Chondrocyte (in vitro differentiated cells): ENCODE data around the gene CCN6. TPM values are rescaled to one million over a fixed set of nuclear protein-coding genes. Genes with fewer than 3 reads are reported as not detected.

ENCODE experiments used
- DNase-seq: peaks from one replicate; pipeline ENCODE4 v3.0.0; 2021; ENCODE audit warnings: mixed read lengths, low spot score
- H3K27ac Mint-ChIP-seq: one replicate; pipeline ENCODE4 v1.8.0; 2021; ENCODE audit warnings: mild to moderate bottlenecking, moderate library complexity, mixed read lengths; ENCODE audit not compliant: unreplicated experiment
- H3K27me3 Mint-ChIP-seq: 2 replicates; pipeline ENCODE4 v1.8.0; 2021; ENCODE audit warnings: low read depth, mixed read lengths
- H3K36me3 Mint-ChIP-seq: 2 replicates; pipeline ENCODE4 v1.8.0; 2021; ENCODE audit warnings: low read depth, mixed read lengths
- H3K4me1 Mint-ChIP-seq: 2 replicates; pipeline ENCODE4 v1.8.0; 2021; ENCODE audit warnings: low read depth, mild to moderate bottlenecking, mixed read lengths
- H3K4me3 Mint-ChIP-seq: one replicate; pipeline ENCODE4 v1.8.0; 2021; ENCODE audit warnings: mild to moderate bottlenecking, moderate library complexity, mixed read lengths; ENCODE audit not compliant: unreplicated experiment
- H3K9me3 Mint-ChIP-seq: 2 replicates; pipeline ENCODE4 v1.8.0; 2021; ENCODE audit warnings: low read depth, mixed read lengths
- total RNA-seq: library from RNA; stranded (reverse); gene quantifications from 3 replicates; pipeline ENCODE4 v1.2.1, GENCODE V29; 2021
- TF ChIP-seq, protein P1 (sequence below): fragments of 200-600 bp; sonication (generic); IDR thresholded peaks from 2 replicates; pipeline ENCODE4 v1.5.0; 2021; ENCODE audit warnings: antibody characterized with exemption, mild to moderate bottlenecking, moderate library complexity

Gene CCN6
- total RNA-seq, 1 donor from 2014 or later: not detected

DNA sequence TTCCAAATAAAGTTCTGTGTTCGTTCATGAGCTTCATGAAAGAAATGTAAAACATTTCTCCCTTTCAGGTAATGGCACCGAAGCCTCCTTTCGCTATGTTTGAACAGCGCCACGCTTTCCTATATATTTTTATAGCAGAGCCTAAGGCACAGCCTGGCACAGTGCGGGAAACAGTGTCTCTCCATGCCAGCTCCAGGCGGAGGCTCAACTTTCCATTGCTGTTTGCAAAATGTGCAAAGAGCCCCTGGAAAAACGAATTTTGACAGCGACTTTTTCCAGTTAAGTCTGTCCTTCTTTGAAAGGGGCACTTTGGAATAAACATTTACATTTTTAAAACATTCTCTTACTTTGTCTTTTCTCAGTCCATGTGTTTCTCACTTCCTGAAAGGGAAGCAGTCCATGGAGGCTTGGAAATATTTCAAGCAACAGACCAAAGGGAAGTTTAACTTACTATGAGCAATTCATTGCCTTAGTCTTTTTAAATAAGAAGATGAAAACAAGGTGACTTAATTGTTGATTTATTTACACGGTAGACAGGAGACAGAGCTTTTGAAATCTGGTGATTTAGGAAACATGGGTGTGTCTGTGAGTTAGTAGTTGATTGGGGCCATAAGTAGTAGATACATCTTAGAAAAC, 769 bp downstream of the CCN6 start:
- no peak for DNase-seq
- H3K27me3 Mint-ChIP-seq: no peaks in the 10 kb centered on the region
- H3K4me1 Mint-ChIP-seq: no peaks in the 10 kb centered on the region
- no peak overlapping the region for H3K27ac Mint-ChIP-seq
- TF ChIP-seq, protein P1, sequence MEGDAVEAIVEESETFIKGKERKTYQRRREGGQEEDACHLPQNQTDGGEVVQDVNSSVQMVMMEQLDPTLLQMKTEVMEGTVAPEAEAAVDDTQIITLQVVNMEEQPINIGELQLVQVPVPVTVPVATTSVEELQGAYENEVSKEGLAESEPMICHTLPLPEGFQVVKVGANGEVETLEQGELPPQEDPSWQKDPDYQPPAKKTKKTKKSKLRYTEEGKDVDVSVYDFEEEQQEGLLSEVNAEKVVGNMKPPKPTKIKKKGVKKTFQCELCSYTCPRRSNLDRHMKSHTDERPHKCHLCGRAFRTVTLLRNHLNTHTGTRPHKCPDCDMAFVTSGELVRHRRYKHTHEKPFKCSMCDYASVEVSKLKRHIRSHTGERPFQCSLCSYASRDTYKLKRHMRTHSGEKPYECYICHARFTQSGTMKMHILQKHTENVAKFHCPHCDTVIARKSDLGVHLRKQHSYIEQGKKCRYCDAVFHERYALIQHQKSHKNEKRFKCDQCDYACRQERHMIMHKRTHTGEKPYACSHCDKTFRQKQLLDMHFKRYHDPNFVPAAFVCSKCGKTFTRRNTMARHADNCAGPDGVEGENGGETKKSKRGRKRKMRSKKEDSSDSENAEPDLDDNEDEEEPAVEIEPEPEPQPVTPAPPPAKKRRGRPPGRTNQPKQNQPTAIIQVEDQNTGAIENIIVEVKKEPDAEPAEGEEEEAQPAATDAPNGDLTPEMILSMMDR: no peak
- H3K4me3 Mint-ChIP-seq: no peak overlapping the region
- peaks cover 5% of the 10 kb centered on the region for H3K9me3 Mint-ChIP-seq
- H3K36me3 Mint-ChIP-seq: peaks cover 1% of the 10 kb centered on the region

DNA sequence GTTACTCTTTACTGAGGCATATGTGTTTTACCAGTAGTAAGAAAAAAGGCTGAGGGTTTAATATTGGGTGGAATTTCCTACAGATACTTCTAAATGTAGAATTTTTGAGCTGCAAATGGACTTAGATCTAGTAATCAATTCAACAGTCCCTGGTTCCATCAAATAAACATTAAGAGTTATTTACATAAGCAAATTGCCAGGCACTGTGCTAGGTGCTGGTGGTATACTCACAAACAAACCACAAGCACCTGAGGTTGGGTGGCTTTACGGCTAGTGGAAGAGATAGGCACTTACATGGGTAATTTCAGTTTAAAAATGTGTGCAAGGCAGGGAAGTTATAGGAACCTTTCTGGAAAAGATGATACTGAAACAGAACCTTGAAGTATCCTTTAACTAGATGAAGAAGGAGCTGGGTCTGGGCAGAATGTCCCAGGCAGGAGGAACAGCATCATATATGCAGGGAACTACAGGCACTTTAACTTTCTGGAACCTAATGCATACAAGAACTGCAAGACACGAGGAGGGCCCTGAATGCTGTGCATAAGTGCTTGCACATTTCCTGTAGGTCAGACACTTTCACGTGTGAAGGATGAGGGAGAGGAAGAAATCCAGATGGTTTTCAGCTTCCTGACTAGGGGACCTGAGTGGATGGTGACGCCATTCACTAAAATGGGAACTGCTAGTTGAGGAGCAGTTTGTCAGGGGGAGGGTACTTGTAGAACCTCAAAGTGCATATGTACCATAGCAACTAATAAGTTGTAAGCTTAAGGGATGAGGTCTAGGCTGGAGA, 4.5 kb downstream of the CCN6 start:
- TF ChIP-seq, protein P1: no peak
- H3K4me3 Mint-ChIP-seq: no peak overlapping the region
- H3K27me3 Mint-ChIP-seq: no peaks in the 10 kb centered on the region
- H3K4me1 Mint-ChIP-seq: no peaks in the 10 kb centered on the region
- no peaks in the 10 kb centered on the region for H3K36me3 Mint-ChIP-seq
- H3K9me3 Mint-ChIP-seq: no peaks in the 10 kb centered on the region
- H3K27ac Mint-ChIP-seq: no peak overlapping the region
- no peak for DNase-seq

DNA sequence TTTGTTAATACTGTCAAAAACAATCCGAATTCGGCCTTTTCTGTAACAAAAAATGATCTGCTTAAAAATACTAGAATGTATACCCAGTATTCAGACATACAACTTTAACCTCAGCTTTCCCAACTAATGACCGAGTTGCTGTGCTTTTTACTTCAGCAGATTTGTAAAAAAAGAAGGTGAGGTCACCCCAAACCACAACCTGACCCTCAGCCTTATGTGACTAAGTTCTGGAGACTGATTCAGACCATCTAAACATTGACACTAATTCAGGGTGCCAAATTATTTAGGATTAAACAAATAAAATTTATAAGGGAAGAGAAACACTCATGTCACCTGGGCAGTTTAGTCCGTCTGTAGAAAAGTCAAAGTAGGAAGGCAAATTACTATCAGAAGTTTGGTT, 7.7 kb downstream of the CCN6 start:
- no peak overlapping the region for H3K4me3 Mint-ChIP-seq
- no peak overlapping the region for H3K27ac Mint-ChIP-seq
- H3K4me1 Mint-ChIP-seq: peaks cover 9% of the 10 kb centered on the region
- no peaks in the 10 kb centered on the region for H3K36me3 Mint-ChIP-seq
- no peaks in the 10 kb centered on the region for H3K27me3 Mint-ChIP-seq
- no peak for DNase-seq
- H3K9me3 Mint-ChIP-seq: no peaks in the 10 kb centered on the region
- TF ChIP-seq, protein P1: no peak

DNA sequence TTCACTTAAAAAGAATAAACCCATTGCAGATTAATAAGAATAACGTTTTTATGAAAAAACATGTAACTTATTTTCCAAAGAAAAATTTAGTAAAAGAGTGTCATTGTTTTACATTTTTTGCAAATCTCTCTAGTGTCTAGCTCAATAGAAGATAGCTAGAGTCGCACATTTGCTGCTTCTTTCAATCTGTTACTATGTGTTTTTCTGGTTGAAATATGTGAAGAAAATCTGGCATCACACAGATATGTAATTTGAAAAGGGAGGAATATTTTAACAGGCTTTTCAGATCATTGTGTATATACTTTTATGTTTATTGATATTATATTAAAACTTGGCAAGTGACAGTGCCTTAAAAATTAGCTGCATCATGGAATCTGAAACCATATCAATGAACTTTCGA, 9.1 kb downstream of the CCN6 start:
- Mint-ChIP-seq H3K27ac (no peak overlapping the region), H3K4me3 (no peak overlapping the region), H3K36me3 (no peaks in the 10 kb centered on the region), H3K9me3 (no peaks in the 10 kb centered on the region), H3K4me1 (peaks cover 9% of the 10 kb centered on the region), H3K27me3 (no peaks in the 10 kb centered on the region)
- no peak for DNase-seq
- TF ChIP-seq, protein P1: no peak

DNA sequence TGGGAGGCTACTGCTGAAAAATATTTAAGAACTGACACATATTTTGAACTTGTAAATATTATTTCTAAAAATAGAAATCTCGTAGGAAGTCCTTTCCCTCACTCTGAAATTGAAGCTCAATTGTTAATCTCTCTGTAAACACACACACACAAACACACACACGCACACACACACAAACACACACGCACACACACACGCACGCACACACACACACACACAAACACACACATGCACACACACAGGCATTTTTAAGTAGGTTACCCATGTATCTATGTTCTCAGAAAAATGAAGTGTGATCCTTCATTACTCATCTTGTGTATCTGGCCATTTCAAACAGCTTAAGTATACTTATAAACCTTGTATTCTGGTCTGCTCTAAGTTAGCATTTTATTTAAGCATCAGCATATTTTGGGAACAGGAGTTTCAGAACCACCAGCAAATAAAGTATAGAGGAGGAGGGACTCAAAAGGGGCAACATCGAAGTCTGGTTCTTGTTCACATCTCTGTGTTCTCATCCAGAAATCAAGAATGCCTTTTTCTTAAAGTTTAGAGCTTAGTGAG, 11.6 kb downstream of the CCN6 start:
- H3K36me3 Mint-ChIP-seq: peaks cover 3% of the 10 kb centered on the region
- H3K27me3 Mint-ChIP-seq: no peaks in the 10 kb centered on the region
- H3K4me1 Mint-ChIP-seq: peaks cover 9% of the 10 kb centered on the region
- no peak for DNase-seq
- H3K9me3 Mint-ChIP-seq: no peaks in the 10 kb centered on the region
- H3K4me3 Mint-ChIP-seq: no peak overlapping the region
- TF ChIP-seq, protein P1: no peak
- H3K27ac Mint-ChIP-seq: no peak overlapping the region
